ENCODE data around the gene LPCAT1. TPM values are rescaled to one million over a fixed set of nuclear protein-coding genes. Genes with fewer than 3 reads are reported as not detected.

Gene LPCAT1
- total RNA-seq, 1 donor from 2014 or later: 86.2 TPM

DNA sequence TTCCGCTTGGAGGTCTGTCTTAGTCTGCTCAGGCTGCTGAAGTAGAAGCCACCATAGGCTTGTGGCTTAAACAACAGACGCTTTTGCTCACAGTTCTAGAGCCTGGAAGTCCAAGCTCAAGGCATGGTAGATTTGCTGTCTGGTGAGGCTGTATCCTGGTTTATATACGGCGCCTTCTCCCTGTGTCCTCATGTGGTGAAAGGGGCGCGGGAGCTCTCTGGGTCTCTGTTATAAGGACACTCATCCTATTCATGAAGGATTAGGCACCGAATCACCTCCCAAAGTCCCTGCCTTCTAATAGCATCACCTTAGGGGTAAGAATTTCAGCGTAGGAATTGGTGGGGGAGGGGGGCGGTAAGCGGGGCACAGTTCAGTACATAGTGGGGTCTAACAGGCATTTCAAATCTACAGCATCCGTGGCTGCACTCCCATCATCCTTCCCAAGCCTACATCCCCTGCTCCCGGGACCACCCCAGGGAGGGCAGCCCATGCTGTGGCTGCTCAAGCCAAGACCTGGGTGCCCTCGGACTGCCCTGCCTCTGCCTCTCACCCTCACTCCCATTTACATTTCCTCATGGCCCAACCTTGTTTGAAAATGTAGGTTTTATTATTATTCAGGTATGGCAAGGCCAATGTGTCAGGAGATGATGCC lies 15.1 kb upstream of the LPCAT1 start:
- peak in 1 of 2 donors; percentile 21 for DNase-seq (ENCODE audit: low spot score in 2 of 2)
- H3K9me3 ChIP-seq: no peaks in the 10 kb centered on the region
- peak overlapping the region; percentile 47 to 53 for H3K27ac ChIP-seq
- intact Hi-C loops (cut with DNase I): no loop called here
- H3K27me3 ChIP-seq: no peaks in the 10 kb centered on the region
- TF ChIP-seq CTCF (IDR thresholded peaks at IDR 0.05): no peak
- peaks cover 8 to 13% of the 10 kb centered on the region in 2 donors for H3K4me1 ChIP-seq
- H3K4me3 ChIP-seq: no peak overlapping the region
- no peaks in the 10 kb centered on the region for H3K36me3 ChIP-seq

GRCh38 chr5:1538276-1538675 lies 14.5 kb upstream of the LPCAT1 start:
- peak in 1 of 2 donors; percentile 52 for DNase-seq (ENCODE audit: low spot score in 2 of 2)
- intact Hi-C loops (cut with DNase I): no loop called here
- Histone ChIP-seq H3K27me3 (no peaks in the 10 kb centered on the region), H3K27ac (no peak overlapping the region), H3K4me1 (peaks cover 8 to 13% of the 10 kb centered on the region in 2 donors), H3K4me3 (no peak overlapping the region), H3K36me3 (no peaks in the 10 kb centered on the region), H3K9me3 (no peaks in the 10 kb centered on the region)
- TF ChIP-seq CTCF (IDR thresholded peaks at IDR 0.05): no peak

- Histone ChIP-seq H3K9me3 (no peaks in the 10 kb centered on the region), H3K27me3 (no peaks in the 10 kb centered on the region), H3K4me1 (peaks cover 8 to 13% of the 10 kb centered on the region in 2 donors), H3K36me3 (no peaks in the 10 kb centered on the region), H3K4me3 (no peak overlapping the region), H3K27ac (no peak overlapping the region)
- intact Hi-C loops (cut with DNase I): no loop called here
- DNase-seq (ENCODE audit: low spot score in 2 of 2): peak in 1 of 2 donors; percentile 41
- TF ChIP-seq CTCF (IDR thresholded peaks at IDR 0.05): no peak
Measured at GRCh38 chr5:1537603-1538154, 13.9 kb upstream of the LPCAT1 start.

DNA sequence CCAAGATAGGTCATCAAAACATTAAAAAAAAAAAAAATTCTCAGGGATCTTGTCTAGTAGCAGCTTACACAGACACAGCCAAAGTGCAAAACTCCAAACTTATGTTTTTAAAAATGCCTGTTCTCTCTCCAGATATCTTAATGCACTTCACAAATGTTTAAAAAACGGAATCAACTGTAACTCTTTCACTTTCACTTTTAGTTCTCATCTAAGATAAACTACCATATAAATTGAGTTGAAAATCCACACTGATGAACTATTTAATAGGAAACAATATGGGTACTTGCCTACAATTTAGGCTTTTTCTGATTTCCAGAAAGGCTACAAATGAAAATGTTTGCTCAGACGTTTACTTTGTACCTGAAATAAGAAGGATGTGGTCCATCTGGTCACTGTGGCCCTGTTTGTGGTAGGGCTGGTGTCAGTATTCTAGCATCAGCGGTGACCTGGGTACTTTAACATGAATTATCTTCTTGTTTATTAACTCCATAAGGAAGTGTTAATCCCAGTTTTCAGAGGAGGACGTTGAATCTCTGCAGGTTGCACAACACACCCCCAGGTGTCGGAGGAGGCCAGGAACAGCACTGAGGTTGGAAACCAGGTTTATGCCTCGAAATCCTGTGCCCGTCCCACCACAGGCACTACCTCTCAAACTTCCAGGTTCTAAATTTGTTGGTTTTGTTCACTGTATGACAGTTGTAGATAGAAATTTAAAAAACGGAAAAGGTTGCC lies 13.3 kb upstream of the LPCAT1 start:
- H3K36me3 ChIP-seq: no peaks in the 10 kb centered on the region
- TF ChIP-seq CTCF (IDR thresholded peaks at IDR 0.05): no peak
- H3K27ac ChIP-seq: peak overlapping the region in 1 of 2 donors; percentile 10
- H3K4me1 ChIP-seq: peaks cover 5 to 10% of the 10 kb centered on the region in 2 donors
- no peaks in the 10 kb centered on the region for H3K9me3 ChIP-seq
- no peaks in the 10 kb centered on the region for H3K27me3 ChIP-seq
- intact Hi-C loops (cut with DNase I): no loop called here
- DNase-seq (ENCODE audit: low spot score in 2 of 2): peak in 1 of 2 donors; percentile 44
- peak overlapping the region; percentile 30 to 39 for H3K4me3 ChIP-seq

- H3K27me3 ChIP-seq: no peaks in the 10 kb centered on the region
- peak in 1 of 2 donors; percentile 63 for DNase-seq (ENCODE audit: low spot score in 2 of 2)
- H3K4me1 ChIP-seq: peaks cover 0 to 3% of the 10 kb centered on the region in 2 donors
- intact Hi-C loops (cut with DNase I): no loop called here
- TF ChIP-seq CTCF (IDR thresholded peaks at IDR 0.05): no peak
- H3K36me3 ChIP-seq: no peaks in the 10 kb centered on the region
- H3K27ac ChIP-seq: peak overlapping the region in 1 of 2 donors; percentile 10
- H3K9me3 ChIP-seq: no peaks in the 10 kb centered on the region
- H3K4me3 ChIP-seq: peak overlapping the region; percentile 30 to 39
Measured at GRCh38 chr5:1536322-1536845, 12.6 kb upstream of the LPCAT1 start.
